MCF 10A (cell line): ENCODE measurements around the gene KIFC3. TPM values are rescaled to one million over a fixed set of nuclear protein-coding genes. Genes with fewer than 3 reads are reported as not detected.
"Not testable (repeated sequence)": the region's sequence is repeated elsewhere in the genome, so short reads cannot be mapped to it uniquely, and the experiment has no call there.

Source experiments
- Bru-seq: library from RNA; stranded (reverse); fragments of 400-500 nt; gene quantifications from one replicate; lab custom pipeline; 2021; lab: Mats Ljungman, UMichigan
- BruChase-seq, 2 experiments: library from RNA; stranded (reverse); fragments of 400-500 nt; gene quantifications; one replicate each; lab custom pipeline; 2021; lab: Mats Ljungman, UMichigan
- BruUV-seq: library from RNA; stranded (reverse); fragments of 400-500 nt; replicated peaks from 2 replicates; lab custom pipeline; 2021; lab: Mats Ljungman, UMichigan
- CTCF ChIA-PET: fragments of 300-600 bp; sonication (Branson Sonifier 250); formaldehyde crosslinking; extraction: SDS; loops from one replicate; lab custom pipeline; 2021; ENCODE audit warnings: antibody characterized with exemption, inconsistent platforms; lab: Yijun Ruan, JAX
- POLR2A ChIA-PET: fragments of 300-600, 350-650 bp; sonication (Branson Sonifier 250); formaldehyde crosslinking; extraction: SDS; loops from one replicate; lab custom pipeline; 2020; ENCODE audit warnings: antibody characterized with exemption, inconsistent platforms; lab: Yijun Ruan, JAX
- DNase-seq: peaks from one replicate; pipeline ENCODE4 v3.0.0-alpha.2; 2018; ENCODE audit not compliant: unreplicated experiment
- H3K27ac Mint-ChIP-seq: one replicate; pipeline ENCODE4 v1.8.0; 2022; ENCODE audit warnings: mild to moderate bottlenecking, low read depth, mixed read lengths; ENCODE audit not compliant: unreplicated experiment
- H3K27me3 Mint-ChIP-seq: one replicate; pipeline ENCODE4 v1.8.0; 2022; ENCODE audit warnings: mixed read lengths; ENCODE audit not compliant: insufficient read depth, unreplicated experiment
- H3K36me3 Mint-ChIP-seq: one replicate; pipeline ENCODE4 v1.8.0; 2022; ENCODE audit warnings: mild to moderate bottlenecking, moderate library complexity, mixed read lengths; ENCODE audit not compliant: insufficient read depth, unreplicated experiment
- H3K4me1 Mint-ChIP-seq: one replicate; pipeline ENCODE4 v1.8.0; 2022; ENCODE audit warnings: mixed read lengths; ENCODE audit not compliant: insufficient read depth, unreplicated experiment
- H3K4me3 Mint-ChIP-seq: one replicate; pipeline ENCODE4 v1.8.0; 2022; ENCODE audit warnings: mild to moderate bottlenecking, moderate library complexity, mixed read lengths; ENCODE audit not compliant: unreplicated experiment
- H3K9me3 Mint-ChIP-seq: one replicate; pipeline ENCODE4 v1.8.0; 2022; ENCODE audit warnings: mixed read lengths; ENCODE audit not compliant: unreplicated experiment
- CTCF ChIP-seq: fragments of 200-600 bp; IDR thresholded peaks from one replicate; pipeline ENCODE4 v1.8.0; 2022; ENCODE audit warnings: antibody characterized with exemption, mild to moderate bottlenecking; ENCODE audit not compliant: unreplicated experiment
- intact Hi-C: fragments of 100-400 bp; cut with micrococcal nuclease; formaldehyde crosslinking; loops from 2 replicates; pipeline ENCODE4 v1.14.1; 2022
- long read RNA-seq: library from polyadenylated mRNA; stranded (forward); transcript quantifications from one replicate; pipeline ENCODE4 v2.0.0, GENCODE V29; 2022
- total RNA-seq: library from RNA; stranded (reverse); gene quantifications from 2 replicates; pipeline ENCODE4 v1.2.3, GENCODE V29; 2022

Gene KIFC3
- total RNA-seq (97.1 and 120 TPM in 2 replicates), Bru-seq, nascent RNA (percentile 68 among the genes with signal in this experiment), BruChase-seq, experiment 1, labeled RNA remaining after a 6-hour chase (percentile 72 among the genes with signal in this experiment), BruChase-seq, experiment 2, labeled RNA remaining after a 2-hour chase (percentile 68 among the genes with signal in this experiment)
- long read RNA-seq, transcript KIFC3-201 (19 exons, 3,427 nt), result minor isoform, 6 of 343 reads
- long read RNA-seq, transcript KIFC3-203 (20 exons, 3,379 nt), result major isoform, 105 of 343 reads
- long read RNA-seq, partial matches to known transcripts, result 48 of 343 reads
- long read RNA-seq, other reads (novel, unspliced or antisense), result 182 of 343 reads

- H3K36me3 Mint-ChIP-seq, result peaks cover 6% of the 10 kb centered on the region
- H3K4me1 Mint-ChIP-seq, result peaks cover 55% of the 10 kb centered on the region
- CTCF ChIA-PET, result interaction anchor here (0.6 to 2.1 kb wide), 5 partner anchors 14 to 599 kb away, joined by 3 to 8 read pairs (median 3); no protein-coding TSS in a partner anchor
- no peaks in the 10 kb centered on the region for H3K9me3 Mint-ChIP-seq
- peak within 1 kb of the TSS; percentile 76 for H3K4me3 Mint-ChIP-seq
- no TSS peak for BruUV-seq
- POLR2A ChIA-PET, result interaction anchor here (0.6 to 3.4 kb wide), 8 partner anchors 14 to 617 kb away, joined by 3 to 16 read pairs (median 4); partner anchors contain the start of genes PSME3IP1 and RSPRY1
- TF ChIP-seq CTCF, result peak; percentile 15
- intact Hi-C loops, result loop anchor here (1.0 to 5.0 kb wide), 3 partner anchors 45 to 198 kb away; partner anchors contain the start of genes USB1 and ZNF319
- peak; percentile 67 for DNase-seq
- H3K27ac Mint-ChIP-seq, result peak within 1 kb of the TSS; percentile 97
- H3K27me3 Mint-ChIP-seq, result no peaks in the 10 kb centered on the region
Measured at GRCh38 chr16:57802341-57803133, at the start of gene KIFC3. TSS of gene KIFC3 (minus strand) at chr16:57802491. CDS start at chr16:57798243, 4,248 bp downstream.

- no peak overlapping the region for H3K27ac Mint-ChIP-seq
- ChIA-PET CTCF (interaction anchor here (0.6 to 3.0 kb wide), 6 partner anchors 10 to 88 kb away, joined by 3 to 19 read pairs (median 3); no protein-coding TSS in a partner anchor), POLR2A (interaction anchor here (1.0 to 1.4 kb wide), 2 partner anchors 14 to 30 kb away, joined by 3 read pairs; no protein-coding TSS in a partner anchor)
- peaks cover 5% of the 10 kb centered on the region for H3K4me1 Mint-ChIP-seq
- TF ChIP-seq CTCF, result no peak
- no TSS peak for BruUV-seq
- H3K4me3 Mint-ChIP-seq, result no peak overlapping the region
- H3K9me3 Mint-ChIP-seq, result no peaks in the 10 kb centered on the region
- intact Hi-C loops, result no loop called here
- H3K36me3 Mint-ChIP-seq, result no peaks in the 10 kb centered on the region
- no peaks in the 10 kb centered on the region for H3K27me3 Mint-ChIP-seq
- DNase-seq, result no peak
Measured at GRCh38 chr16:57848181-57848580, 45.9 kb upstream of the KIFC3 start.

- BruUV-seq, H3K27me3 Mint-ChIP-seq, intact Hi-C loops, H3K4me1 Mint-ChIP-seq, H3K36me3 Mint-ChIP-seq, H3K9me3 Mint-ChIP-seq, H3K27ac Mint-ChIP-seq, H3K4me3 Mint-ChIP-seq, DNase-seq: not testable (repeated sequence)
- ChIA-PET CTCF (interaction anchor here (3.0 kb wide), 1 partner anchor 16 kb away, joined by 19 read pairs; no protein-coding TSS in a partner anchor), POLR2A (interaction anchor here (0.9 to 1.0 kb wide), 2 partner anchors 9 to 19 kb away, joined by 3 read pairs; no protein-coding TSS in a partner anchor)
Measured at GRCh38 chr16:57846931-57847330, 44.6 kb upstream of the KIFC3 start.

GRCh38 chr16:57846078-57846697 lies 43.9 kb upstream of the KIFC3 start:
- ChIA-PET CTCF (interaction anchor here (0.7 to 3.0 kb wide), 2 partner anchors 17 to 300 kb away, joined by 3 to 19 read pairs; no protein-coding TSS in a partner anchor), POLR2A (interaction anchor here (0.9 to 1.0 kb wide), 2 partner anchors 9 to 19 kb away, joined by 3 read pairs; no protein-coding TSS in a partner anchor)
- Mint-ChIP-seq H3K4me1 (peaks cover 5% of the 10 kb centered on the region), H3K36me3 (no peaks in the 10 kb centered on the region), H3K9me3 (no peaks in the 10 kb centered on the region), H3K4me3 (no peak overlapping the region), H3K27me3 (no peaks in the 10 kb centered on the region), H3K27ac (no peak overlapping the region)
- no peak for DNase-seq
- intact Hi-C loops, result no loop called here
- no TSS peak for BruUV-seq
- no peak for TF ChIP-seq CTCF
